Forelimb muscle (tissue), 1 donor: Measurements from ENCODE around the gene LRRC51. TPM values are rescaled to one million over a fixed set of nuclear protein-coding genes. Genes with fewer than 3 reads are reported as not detected.
"Not testable (repeated sequence)": the region's sequence is repeated elsewhere in the genome, so short reads cannot be mapped to it uniquely, and the experiment has no call there.

ENCODE experiments used
- DNase-seq: peaks from one replicate; pipeline ENCODE4 v3.0.0-alpha.2; 2013; ENCODE audit warnings: low read depth
- polyA plus RNA-seq: library from polyadenylated mRNA; unstranded; fragments of 120-200 nt; gene quantifications from one replicate; pipeline ENCODE4 v1.2.1, GENCODE V29; 2013; ENCODE audit not compliant: insufficient read length

LRRC51 gene
- polyA plus RNA-seq, 1 donor: 6.5 TPM

DNA sequence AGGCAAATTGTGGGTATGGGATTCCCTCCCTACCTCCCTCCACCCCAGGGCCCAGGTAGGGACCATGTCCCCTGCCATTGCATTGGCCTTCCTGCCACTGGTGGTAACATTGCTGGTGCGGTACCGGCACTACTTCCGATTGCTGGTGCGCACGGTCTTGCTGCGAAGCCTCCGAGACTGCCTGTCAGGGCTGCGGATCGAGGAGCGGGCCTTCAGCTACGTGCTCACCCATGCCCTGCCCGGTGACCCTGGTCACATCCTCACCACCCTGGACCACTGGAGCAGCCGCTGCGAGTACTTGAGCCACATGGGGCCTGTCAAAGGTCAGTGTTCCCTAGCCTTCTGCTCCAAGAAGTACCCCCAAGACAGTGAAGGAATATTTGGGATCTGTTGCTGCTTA, 25.2 kb downstream of the LRRC51 start, which contains the start of gene TOMT:
Gene TOMT, plus strand, starts transcription at position 37 of the 400 bp plus-strand sequence. Its CDS starts 28 bp downstream, at position 65.
- DNase-seq: no peak

DNA sequence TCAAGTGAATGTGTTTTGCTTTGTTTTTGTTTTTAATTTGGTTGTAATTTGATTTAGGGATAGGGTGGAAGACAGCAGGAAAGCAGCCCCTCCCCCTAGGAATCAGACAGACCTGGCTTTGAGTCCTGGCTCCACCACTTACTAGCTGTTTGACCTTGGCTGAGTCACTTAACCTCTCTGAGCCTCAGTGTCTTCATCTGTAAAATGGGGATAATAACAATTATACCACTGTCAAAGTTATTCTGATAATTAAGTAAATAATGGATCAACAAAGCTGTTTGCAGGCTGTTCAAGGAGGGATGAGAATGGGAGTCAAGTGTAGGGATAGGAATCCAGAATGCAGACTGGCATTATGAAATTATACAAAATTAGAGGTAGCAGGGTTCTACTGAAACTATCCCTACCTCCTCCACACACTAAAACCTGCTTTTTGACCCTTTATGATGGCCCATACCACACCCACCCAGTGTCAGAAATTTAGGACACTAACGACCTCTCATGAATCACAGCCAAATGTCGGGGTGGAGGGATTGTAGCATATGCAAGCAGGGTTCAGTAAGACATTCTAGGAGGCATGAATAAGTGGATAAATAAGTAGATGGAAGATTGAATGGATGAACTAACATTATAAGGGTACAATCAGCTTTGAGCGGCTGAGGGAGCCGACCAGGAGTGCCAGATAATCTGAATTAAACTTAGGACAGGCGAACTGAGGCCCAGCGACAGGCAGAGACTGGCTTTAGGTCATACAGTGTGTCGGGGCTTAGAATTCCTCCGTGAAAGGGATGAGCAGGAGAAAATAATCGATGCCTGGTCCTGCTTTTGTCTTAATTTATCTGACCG, 30.9 kb downstream of the LRRC51 start:
- peak; percentile 6 for DNase-seq

- peak; percentile 99 for DNase-seq
Observed at GRCh38 chr11:72112143-72112977, 31.7 kb downstream of the LRRC51 start, which contains the start of gene ANAPC15. TSS of gene ANAPC15 (minus strand) at chr11:72112695. CDS start at chr11:72111276, 1,419 bp downstream.

GRCh38 chr11:72112978-72113808, 32.5 kb downstream of the LRRC51 start:
- no peak for DNase-seq

DNA sequence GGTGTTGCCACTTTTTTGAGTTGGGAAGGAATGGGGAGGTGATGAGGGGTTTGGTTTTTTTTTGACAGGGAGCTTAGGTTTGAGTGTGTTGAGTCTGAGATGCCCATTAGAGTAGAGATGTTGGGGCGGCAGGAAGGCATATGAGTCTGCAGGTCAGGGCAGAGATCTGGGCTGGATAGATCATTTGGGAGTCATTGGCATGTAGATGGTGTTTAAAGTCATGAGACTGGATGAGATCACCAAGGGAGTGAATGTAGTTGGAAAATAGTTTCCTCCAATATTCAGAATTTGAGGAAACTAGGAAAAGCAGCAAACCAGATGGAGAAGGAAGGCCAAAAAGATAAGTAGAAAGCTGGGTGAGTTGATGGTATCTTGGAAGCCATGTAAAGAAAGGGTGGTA, 33.9 kb downstream of the LRRC51 start:
- no peak for DNase-seq

DNA sequence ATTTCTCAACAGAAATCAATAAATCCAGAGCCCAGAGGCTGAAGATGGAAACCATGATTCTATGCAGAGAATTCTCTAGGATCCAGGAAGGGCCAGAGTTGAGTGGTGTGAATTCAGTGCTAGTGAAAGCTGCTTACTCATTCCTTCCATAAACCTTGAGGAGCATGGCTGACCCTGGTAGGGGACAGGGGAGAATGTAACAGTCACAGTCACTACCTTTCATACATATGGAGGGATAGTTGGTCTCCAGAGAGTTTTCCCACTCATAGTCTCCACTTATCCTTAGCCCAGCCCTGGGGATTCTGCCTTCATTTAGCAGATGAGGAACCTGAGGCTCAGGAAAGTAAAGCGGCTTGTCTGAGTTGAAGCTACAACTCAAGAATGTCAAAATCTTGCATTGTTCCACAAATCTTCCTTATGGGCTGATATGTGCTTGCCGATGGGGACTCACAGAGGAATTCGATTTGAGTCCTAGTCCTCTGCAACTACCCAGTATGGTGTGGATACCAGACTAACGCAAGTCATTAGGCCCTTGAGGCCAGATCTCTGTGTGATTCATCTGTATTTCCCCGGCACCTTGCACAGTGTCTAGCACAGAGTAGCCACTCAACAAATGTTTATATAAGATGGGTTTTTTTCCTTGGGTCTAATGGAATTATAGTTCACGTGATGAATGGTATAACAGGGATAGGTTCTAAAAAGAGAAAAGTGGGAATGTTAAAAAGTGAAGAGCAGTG, 35.5 kb downstream of the LRRC51 start:
- DNase-seq: no peak

GRCh38 chr11:72119198-72119597, 38.5 kb downstream of the LRRC51 start:
- no peak for DNase-seq

- no peak for DNase-seq
Observed at GRCh38 chr11:72120930-72121329, 40.3 kb downstream of the LRRC51 start.

DNA sequence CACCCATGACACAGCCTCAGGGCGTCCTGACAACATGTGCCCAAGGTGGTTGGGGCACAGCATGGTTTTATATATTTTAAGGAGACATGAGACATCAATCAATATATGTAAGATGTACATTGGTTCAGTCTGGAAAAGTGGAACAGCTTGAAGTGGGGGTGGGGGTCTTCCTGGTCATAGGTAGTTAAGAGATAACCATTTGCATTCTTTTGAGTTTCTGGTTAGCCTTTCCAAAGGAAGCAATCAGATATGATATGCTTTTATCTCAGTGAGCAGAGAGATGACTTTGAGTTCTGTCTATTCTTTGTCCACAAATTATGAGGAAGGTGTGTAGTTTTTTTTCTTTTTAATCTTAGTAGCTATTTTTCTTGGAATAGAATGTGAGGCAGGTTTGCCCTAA, 42.0 kb downstream of the LRRC51 start:
- DNase-seq: no peak

DNA sequence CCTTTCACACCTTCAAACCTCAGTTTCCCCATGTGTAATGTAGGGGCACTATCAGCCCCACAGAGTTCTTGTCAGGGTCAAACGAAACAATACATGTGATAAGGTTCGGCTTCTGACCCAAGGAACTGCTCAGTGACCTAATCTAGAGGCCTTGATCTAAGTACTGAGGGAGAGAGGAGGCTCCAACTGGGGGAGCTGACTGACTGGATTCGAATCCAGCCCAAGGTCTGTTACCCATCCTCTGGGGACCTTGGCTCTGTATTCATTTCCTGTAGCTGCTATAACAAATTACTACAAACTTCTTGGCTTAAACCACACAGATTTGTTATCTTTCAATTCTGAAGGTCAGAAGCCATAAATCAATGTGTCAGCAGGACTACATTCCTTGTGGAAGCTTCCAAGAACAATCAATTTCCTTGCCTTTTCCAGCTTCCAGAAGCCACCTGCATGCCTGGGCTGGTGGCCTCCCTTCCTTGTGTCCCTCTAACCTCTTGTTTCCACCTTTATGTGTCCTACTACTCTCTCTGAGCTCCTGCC, 42.5 kb downstream of the LRRC51 start:
- DNase-seq: no peak

GRCh38 chr11:72124046-72124445, 43.4 kb downstream of the LRRC51 start:
- no peak for DNase-seq

GRCh38 chr11:72125956-72126355, 45.3 kb downstream of the LRRC51 start:
- DNase-seq: no peak

DNA sequence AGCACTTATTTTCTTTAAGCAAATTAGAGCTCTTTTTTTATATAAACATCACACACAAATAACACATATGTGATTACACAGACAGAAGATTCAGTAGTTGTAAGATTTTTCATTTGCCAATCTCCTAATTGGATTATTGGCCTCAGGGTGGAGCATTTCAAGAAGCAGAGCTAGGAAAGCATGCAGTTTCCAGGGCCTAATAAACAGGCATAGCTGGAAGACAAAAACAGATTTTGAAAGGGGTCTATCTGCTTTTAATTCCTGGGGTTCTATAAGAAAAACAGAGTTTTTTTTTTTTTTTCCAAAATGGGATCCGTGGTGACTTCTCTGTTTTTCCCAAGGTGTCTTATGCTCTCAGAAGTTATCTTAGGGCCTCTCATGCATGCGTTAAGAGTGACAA, 47.3 kb downstream of the LRRC51 start:
- DNase-seq: no peak

GRCh38 chr11:72129381-72129780, 48.7 kb downstream of the LRRC51 start:
- no peak for DNase-seq

DNA sequence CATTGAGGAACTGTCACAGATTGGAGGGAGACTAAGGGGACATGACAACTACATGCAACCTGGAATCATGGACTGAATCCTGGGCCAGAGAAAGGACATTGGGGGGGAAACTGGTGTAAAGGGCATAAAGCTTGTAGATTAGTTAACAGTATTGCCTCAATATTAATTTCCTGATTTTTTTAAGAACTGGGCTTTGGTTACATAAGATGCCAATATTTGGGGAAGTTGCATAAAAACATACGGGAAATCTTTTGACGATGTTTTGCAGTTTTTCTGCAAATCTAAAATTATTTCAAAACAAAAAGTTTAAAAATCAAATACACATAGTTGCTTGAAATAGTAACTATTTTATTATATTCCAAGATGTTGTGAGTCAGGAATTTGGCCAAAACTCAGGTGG, 52.0 kb downstream of the LRRC51 start:
- no peak for DNase-seq

GRCh38 chr11:72135473-72135872, 54.8 kb downstream of the LRRC51 start, which contains the start of gene FOLR3:
TSS of gene FOLR3 (plus strand) at chr11:72135725. CDS start at chr11:72135953, 228 bp downstream.
- DNase-seq: not testable (repeated sequence)

DNA sequence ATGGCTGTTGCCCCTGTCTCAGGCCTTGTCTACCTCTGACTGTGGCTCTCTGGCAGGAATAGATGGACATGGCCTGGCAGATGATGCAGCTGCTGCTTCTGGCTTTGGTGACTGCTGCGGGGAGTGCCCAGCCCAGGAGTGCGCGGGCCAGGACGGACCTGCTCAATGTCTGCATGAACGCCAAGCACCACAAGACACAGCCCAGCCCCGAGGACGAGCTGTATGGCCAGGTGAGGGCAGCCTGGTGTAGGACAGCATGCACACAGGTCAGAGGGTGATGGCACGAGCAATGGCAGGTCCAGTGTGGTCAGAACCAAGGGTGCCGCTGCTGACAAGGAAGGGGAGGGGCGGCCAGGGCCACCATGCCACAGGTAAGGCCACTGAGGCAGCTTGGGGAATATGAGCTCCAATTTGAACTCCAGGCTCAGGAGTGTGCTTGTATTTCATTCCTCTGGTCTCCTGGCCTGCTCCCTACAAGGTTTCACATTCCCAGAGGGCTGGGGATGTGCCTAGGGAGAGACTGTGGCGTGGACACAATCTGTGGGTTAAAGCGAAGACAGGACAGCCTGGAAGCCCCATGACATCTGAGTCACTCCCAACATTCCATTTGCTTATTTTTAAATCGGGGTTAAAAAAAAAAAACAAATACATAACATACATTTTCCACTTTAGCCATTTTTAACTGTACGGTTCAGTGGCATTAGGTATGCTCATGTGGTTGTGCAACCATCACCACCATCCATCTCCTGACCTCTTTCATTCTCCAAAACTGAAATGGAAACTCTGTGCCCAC, 55.4 kb downstream of the LRRC51 start:
- no peak for DNase-seq

DNA sequence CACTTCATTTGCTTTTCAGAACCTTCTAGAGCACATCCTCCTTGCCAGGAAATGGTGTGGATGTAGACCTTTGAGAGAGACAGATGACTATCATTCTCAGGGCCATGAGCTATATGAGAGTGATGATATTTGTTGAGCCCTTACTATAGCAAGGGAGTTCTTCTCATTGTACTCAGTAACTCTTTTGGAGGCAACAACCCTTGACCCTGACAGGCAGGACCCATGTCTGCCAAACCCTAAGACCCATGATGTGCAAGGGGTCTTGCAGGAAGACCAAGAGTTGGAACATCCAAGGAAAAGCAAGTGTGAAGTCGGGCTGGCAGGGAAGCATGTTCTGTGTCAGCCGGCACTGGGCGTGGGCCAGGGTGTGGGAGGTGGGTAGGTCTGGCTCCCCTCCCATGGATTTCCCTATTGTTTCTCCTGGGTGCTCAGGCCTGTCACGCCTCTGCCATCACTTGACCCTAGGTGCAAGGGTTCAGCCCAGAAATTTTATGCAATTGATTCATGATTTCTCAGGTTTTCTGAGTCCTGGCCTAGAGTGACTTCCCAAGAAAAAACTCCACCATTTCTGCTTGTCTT, 56.1 kb downstream of the LRRC51 start:
- DNase-seq: no peak

- no peak for DNase-seq
Observed at GRCh38 chr11:72138821-72139390, 58.3 kb downstream of the LRRC51 start.
